Measurements from ENCODE around the gene TUBB8.

The TUBB8 gene

GRCh38 chr10:80477-81105 is 31.5 kb upstream of the TUBB8 start:
- TF ChIP-seq GATA3 (IDR thresholded peaks at IDR 0.05; ENCODE audit: low read depth, low read length) (no peak), GATA2 (IDR thresholded peaks at IDR 0.05; ENCODE audit: low read depth, low read length) (no peak)

GRCh38 chr10:79532-80215 is 30.6 kb upstream of the TUBB8 start:
- TF ChIP-seq GATA3 (IDR thresholded peaks at IDR 0.05; ENCODE audit: low read depth, low read length) (no peak), GATA2 (IDR thresholded peaks at IDR 0.05; ENCODE audit: low read depth, low read length) (no peak)

- TF ChIP-seq GATA3 (IDR thresholded peaks at IDR 0.05; ENCODE audit: low read depth, low read length) (no peak), GATA2 (IDR thresholded peaks at IDR 0.05; ENCODE audit: low read depth, low read length) (no peak)
Measured at GRCh38 chr10:78556-78955, 29.5 kb upstream of the TUBB8 start.

GRCh38 chr10:74266-74621 is 25.1 kb upstream of the TUBB8 start:
- 0 out of 2 replicates have a peak, but pooled peaks have one; percentile 18 for TF ChIP-seq GATA2 (IDR thresholded peaks at IDR 0.05; ENCODE audit: low read depth, low read length)

All from SH-SY5Y (cell line).